Measurements from ENCODE around the gene DNAH11. TPM values are rescaled to one million over a fixed set of nuclear protein-coding genes. Genes with fewer than 3 reads are reported as not detected.
"Not testable (repeated sequence)": the region's sequence is repeated elsewhere in the genome, so short reads cannot be mapped to it uniquely, and the experiment has no call there.

Gene DNAH11
- total RNA-seq, 1 donor from 2014 or later = 0.22 TPM

GRCh38 chr7:21927693-21928092 is 384.9 kb downstream of the DNAH11 start:
- Mint-ChIP-seq H3K9me3 (ENCODE audit: unreplicated experiment) (peaks cover 3% of the 10 kb centered on the region), H3K36me3 (ENCODE audit: unreplicated experiment) (peaks cover 9% of the 10 kb centered on the region), H3K27me3 (ENCODE audit: unreplicated experiment) (peaks cover 5% of the 10 kb centered on the region), H3K4me3 (ENCODE audit: unreplicated experiment) (no peak overlapping the region), H3K4me1 (ENCODE audit: low read depth, unreplicated experiment) (no peaks in the 10 kb centered on the region), H3K27ac (ENCODE audit: unreplicated experiment) (no peak overlapping the region)
- TF ChIP-seq CTCF (IDR thresholded peaks at IDR 0.05; ENCODE audit: partially characterized antibody, unreplicated experiment) = no peak
- DNase-seq = no peak

- not testable (repeated sequence) for H3K36me3 Mint-ChIP-seq (ENCODE audit: unreplicated experiment); H3K27ac Mint-ChIP-seq (ENCODE audit: unreplicated experiment); H3K4me3 Mint-ChIP-seq (ENCODE audit: unreplicated experiment); H3K27me3 Mint-ChIP-seq (ENCODE audit: unreplicated experiment); DNase-seq; H3K9me3 Mint-ChIP-seq (ENCODE audit: unreplicated experiment); H3K4me1 Mint-ChIP-seq (ENCODE audit: low read depth, unreplicated experiment)
These were observed 390.5 kb downstream of the DNAH11 start for GRCh38 chr7:21933293-21933692.

GRCh38 chr7:21934808-21935207 is 392.0 kb downstream of the DNAH11 start:
- Mint-ChIP-seq H3K27ac (ENCODE audit: unreplicated experiment) (no peak overlapping the region), H3K27me3 (ENCODE audit: unreplicated experiment) (peaks cover 3% of the 10 kb centered on the region), H3K4me3 (ENCODE audit: unreplicated experiment) (no peak overlapping the region), H3K36me3 (ENCODE audit: unreplicated experiment) (peaks cover 4% of the 10 kb centered on the region), H3K9me3 (ENCODE audit: unreplicated experiment) (peaks cover 6% of the 10 kb centered on the region), H3K4me1 (ENCODE audit: low read depth, unreplicated experiment) (peaks cover 6% of the 10 kb centered on the region)
- no peak for TF ChIP-seq CTCF (IDR thresholded peaks at IDR 0.05; ENCODE audit: partially characterized antibody, unreplicated experiment)
- DNase-seq = no peak

- DNase-seq = no peak
- no peaks in the 10 kb centered on the region for H3K27me3 Mint-ChIP-seq (ENCODE audit: unreplicated experiment)
- H3K4me1 Mint-ChIP-seq (ENCODE audit: low read depth, unreplicated experiment) = peaks cover 13% of the 10 kb centered on the region
- no peak overlapping the region for H3K27ac Mint-ChIP-seq (ENCODE audit: unreplicated experiment)
- TF ChIP-seq CTCF (IDR thresholded peaks at IDR 0.05; ENCODE audit: partially characterized antibody, unreplicated experiment) = no peak
- H3K9me3 Mint-ChIP-seq (ENCODE audit: unreplicated experiment) = peaks cover 6% of the 10 kb centered on the region
- no peak overlapping the region for H3K4me3 Mint-ChIP-seq (ENCODE audit: unreplicated experiment)
- no peaks in the 10 kb centered on the region for H3K36me3 Mint-ChIP-seq (ENCODE audit: unreplicated experiment)
These were observed 395.6 kb downstream of the DNAH11 start for GRCh38 chr7:21938463-21938862.

- no peak for TF ChIP-seq CTCF (IDR thresholded peaks at IDR 0.05; ENCODE audit: partially characterized antibody, unreplicated experiment)
- Mint-ChIP-seq H3K9me3 (ENCODE audit: unreplicated experiment) (peaks cover 6% of the 10 kb centered on the region), H3K4me1 (ENCODE audit: low read depth, unreplicated experiment) (peaks cover 13% of the 10 kb centered on the region), H3K4me3 (ENCODE audit: unreplicated experiment) (no peak overlapping the region), H3K36me3 (ENCODE audit: unreplicated experiment) (no peaks in the 10 kb centered on the region), H3K27ac (ENCODE audit: unreplicated experiment) (no peak overlapping the region), H3K27me3 (ENCODE audit: unreplicated experiment) (no peaks in the 10 kb centered on the region)
- no peak for DNase-seq
These were observed 396.5 kb downstream of the DNAH11 start for GRCh38 chr7:21939136-21939857.

Data from glutamatergic neuron (in vitro differentiated cells).